ENCODE data around the gene RABL3. TPM values are rescaled to one million over a fixed set of nuclear protein-coding genes. Genes with fewer than 3 reads are reported as not detected.
A peak's percentile ranks its signal among the peaks of the same experiment; 100 is the strongest.

RABL3 gene
- total and polyA plus RNA-seq, 8 donors: 2.1 to 14.8 (median 7.9) TPM

DNA sequence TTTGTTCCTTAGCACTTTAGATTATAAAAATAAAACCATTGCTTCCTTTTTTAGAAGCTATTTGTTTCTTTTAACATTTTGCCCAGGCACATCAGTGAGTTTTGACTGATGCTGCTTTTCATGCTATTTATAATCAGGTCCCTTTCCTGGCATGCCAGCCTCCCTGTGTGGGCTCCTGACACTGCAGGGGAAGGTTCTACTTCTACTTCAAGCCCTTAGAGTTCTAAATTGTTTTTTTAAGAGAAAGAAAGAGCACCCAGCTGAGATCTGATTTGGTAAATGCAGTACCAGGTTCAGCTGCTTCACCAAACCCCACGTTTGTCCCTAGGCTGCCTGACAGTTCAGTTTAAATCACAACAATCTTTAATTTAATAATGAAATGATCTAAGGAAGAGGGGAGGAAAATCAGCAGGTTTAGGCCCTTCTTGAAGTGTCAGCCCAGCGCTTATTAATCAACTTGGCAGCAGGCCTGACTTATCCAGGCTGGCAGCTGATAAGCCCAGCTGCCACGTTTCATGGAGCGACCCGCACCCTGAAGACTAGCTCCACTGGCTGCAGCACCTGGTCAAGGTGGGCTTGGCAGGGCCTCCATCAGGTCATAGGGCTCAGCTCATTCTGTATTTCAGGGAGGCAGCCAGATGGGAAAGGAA, 89.3 kb downstream of the RABL3 start:
- DNase-seq: peak in 5 of 6 donors; percentile 14 to 43 (median 23)

DNA sequence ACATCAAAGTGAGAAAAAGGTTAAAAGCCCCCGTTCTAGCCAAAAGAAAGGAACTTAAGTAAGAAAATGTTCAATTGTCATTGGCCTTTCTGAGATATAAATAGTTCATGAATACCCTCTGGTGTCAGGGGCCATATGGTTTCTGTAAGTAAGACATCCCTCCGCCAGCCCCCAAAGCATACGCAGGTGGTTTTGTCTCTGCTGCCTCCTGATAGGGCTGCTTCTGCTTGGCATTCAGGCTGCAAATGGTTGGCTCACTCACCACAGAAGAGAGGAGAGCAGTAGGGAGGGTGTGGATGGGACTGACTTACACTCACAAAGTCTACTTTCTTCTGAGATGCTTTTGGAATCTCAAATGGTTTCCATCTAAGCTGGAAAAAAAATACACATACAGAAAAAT, 90.0 kb downstream of the RABL3 start:
- intact Hi-C loops (cut with DNase I): no loop called here
- no peaks in the 10 kb centered on the region for H3K27me3 ChIP-seq
- TF ChIP-seq, protein P1, sequence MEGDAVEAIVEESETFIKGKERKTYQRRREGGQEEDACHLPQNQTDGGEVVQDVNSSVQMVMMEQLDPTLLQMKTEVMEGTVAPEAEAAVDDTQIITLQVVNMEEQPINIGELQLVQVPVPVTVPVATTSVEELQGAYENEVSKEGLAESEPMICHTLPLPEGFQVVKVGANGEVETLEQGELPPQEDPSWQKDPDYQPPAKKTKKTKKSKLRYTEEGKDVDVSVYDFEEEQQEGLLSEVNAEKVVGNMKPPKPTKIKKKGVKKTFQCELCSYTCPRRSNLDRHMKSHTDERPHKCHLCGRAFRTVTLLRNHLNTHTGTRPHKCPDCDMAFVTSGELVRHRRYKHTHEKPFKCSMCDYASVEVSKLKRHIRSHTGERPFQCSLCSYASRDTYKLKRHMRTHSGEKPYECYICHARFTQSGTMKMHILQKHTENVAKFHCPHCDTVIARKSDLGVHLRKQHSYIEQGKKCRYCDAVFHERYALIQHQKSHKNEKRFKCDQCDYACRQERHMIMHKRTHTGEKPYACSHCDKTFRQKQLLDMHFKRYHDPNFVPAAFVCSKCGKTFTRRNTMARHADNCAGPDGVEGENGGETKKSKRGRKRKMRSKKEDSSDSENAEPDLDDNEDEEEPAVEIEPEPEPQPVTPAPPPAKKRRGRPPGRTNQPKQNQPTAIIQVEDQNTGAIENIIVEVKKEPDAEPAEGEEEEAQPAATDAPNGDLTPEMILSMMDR (IDR thresholded peaks at IDR 0.05): no peak
- FAIRE-seq (no peak), ATAC-seq (no peak), DNase-seq (no peak)
- H3K4me3 ChIP-seq: no peak overlapping the region
- peaks cover 0 to 12% (median 0%) of the 10 kb centered on the region in 3 donors for H3K36me3 ChIP-seq
- H3K27ac ChIP-seq: no peak overlapping the region
- no peaks in the 10 kb centered on the region for H3K9me3 ChIP-seq
- WGBS, 2 donors: 90 to 91% methylated on average over 3 of the region's 3 CpGs
- peaks cover 0 to 3% (median 0%) of the 10 kb centered on the region in 3 donors for H3K4me1 ChIP-seq

More for the DNA sequence above, 89.3 kb downstream of the RABL3 start:
- 24 to 26% methylated on average over 5 of the region's 5 CpGs for WGBS, 2 donors
- intact Hi-C loops (cut with DNase I): no loop called here
- no peak for FAIRE-seq
- TF ChIP-seq, protein P1 (IDR thresholded peaks at IDR 0.05): no peak
- H3K4me3 ChIP-seq: no peak overlapping the region
- H3K27me3 ChIP-seq: no peaks in the 10 kb centered on the region
- H3K36me3 ChIP-seq: peaks cover 0 to 7% (median 0%) of the 10 kb centered on the region in 3 donors
- H3K9me3 ChIP-seq: no peaks in the 10 kb centered on the region
- ATAC-seq: peak; percentile 43 to 72 (median 56)
- H3K27ac ChIP-seq: no peak overlapping the region
- peaks cover 0 to 3% (median 0%) of the 10 kb centered on the region in 3 donors for H3K4me1 ChIP-seq

DNA sequence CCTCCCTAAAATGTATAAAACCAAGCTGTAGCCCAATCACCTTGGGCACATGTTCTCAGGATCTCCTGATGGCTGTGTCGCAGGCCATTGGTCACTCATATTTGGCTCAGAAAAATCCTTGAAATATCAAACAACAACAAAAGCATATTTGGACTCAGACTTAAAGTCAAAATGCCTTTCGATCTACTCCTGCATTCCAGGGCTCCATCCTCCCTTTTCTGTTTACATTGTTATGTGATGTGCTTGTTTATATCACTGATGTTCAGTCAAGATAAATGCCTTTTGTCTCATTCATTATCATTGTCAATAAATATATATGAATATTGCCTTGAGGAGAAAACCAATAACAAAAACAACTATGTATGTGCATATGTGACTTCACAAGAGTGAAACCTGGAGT, 92.0 kb downstream of the RABL3 start:
- H3K4me1 ChIP-seq: peaks cover 0 to 3% (median 0%) of the 10 kb centered on the region in 3 donors
- no peak for ATAC-seq
- no peak for FAIRE-seq
- peaks cover 0 to 28% (median 0%) of the 10 kb centered on the region in 3 donors for H3K36me3 ChIP-seq
- no peak overlapping the region for H3K4me3 ChIP-seq
- no peak overlapping the region for H3K27ac ChIP-seq
- 78 to 81% methylated on average over 2 of the region's 2 CpGs for WGBS, 2 donors
- no peak for DNase-seq
- intact Hi-C loops (cut with DNase I): no loop called here
- no peaks in the 10 kb centered on the region for H3K27me3 ChIP-seq
- H3K9me3 ChIP-seq: no peaks in the 10 kb centered on the region
- TF ChIP-seq, protein P1 (IDR thresholded peaks at IDR 0.05): no peak

DNA sequence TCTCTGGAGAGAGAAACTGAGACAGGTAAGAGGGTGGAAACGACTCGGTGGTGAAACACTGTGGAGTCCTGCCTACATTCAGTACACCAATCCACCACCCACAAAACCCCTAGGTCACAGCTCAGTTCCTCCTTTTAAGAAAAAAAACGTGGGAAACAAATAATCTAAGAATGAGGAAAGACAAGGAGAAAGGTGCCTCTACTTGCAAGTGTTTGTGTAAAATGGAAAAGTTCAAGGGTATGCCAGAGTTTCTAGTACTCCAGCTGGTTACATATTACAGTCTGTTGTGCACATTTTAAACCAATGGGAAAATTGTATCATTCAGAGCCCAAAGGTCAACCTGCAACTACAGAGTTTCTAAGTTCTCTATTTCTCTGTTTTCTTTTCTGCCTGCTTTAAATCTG, 92.5 kb downstream of the RABL3 start:
- ATAC-seq (peak in 1 of 4 donors; percentile 55), DNase-seq (no peak), FAIRE-seq (no peak)
- Histone ChIP-seq H3K9me3 (no peaks in the 10 kb centered on the region), H3K27me3 (no peaks in the 10 kb centered on the region), H3K4me3 (no peak overlapping the region), H3K4me1 (peaks cover 0 to 3% (median 0%) of the 10 kb centered on the region in 3 donors), H3K36me3 (peaks cover 0 to 28% (median 0%) of the 10 kb centered on the region in 3 donors), H3K27ac (no peak overlapping the region)
- 64 to 66% methylated on average over 3 of the region's 3 CpGs for WGBS, 2 donors
- intact Hi-C loops (cut with DNase I): no loop called here
- TF ChIP-seq, protein P1 (IDR thresholded peaks at IDR 0.05): no peak

DNA sequence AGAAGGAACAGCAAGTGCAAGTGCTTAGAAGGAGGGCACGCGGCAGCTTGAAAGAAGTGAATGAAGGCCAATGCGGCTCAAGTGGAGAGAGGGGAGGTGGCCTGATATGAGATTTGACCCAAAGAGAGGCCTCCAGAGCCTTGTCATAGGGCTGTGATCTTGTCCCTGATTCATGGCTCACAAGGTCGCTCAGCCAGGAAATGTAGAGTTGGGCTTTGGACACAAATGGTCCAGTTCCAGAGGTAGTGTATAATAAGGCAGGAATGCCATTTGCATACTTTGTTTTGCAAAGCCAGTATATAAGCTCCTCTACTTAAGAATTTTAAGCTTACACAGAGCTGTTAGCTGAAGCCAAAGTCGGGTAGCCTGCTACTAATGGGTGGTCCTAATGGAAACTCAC, 94.0 kb downstream of the RABL3 start:
- TF ChIP-seq, protein P1 (IDR thresholded peaks at IDR 0.05): no peak
- FAIRE-seq (no peak), ATAC-seq (no peak), DNase-seq (no peak)
- no peaks in the 10 kb centered on the region for H3K27me3 ChIP-seq
- peaks cover 0 to 3% (median 0%) of the 10 kb centered on the region in 3 donors for H3K4me1 ChIP-seq
- H3K9me3 ChIP-seq: no peaks in the 10 kb centered on the region
- peaks cover 0 to 34% (median 0%) of the 10 kb centered on the region in 3 donors for H3K36me3 ChIP-seq
- H3K4me3 ChIP-seq: no peak overlapping the region
- intact Hi-C loops (cut with DNase I): no loop called here
- no peak overlapping the region for H3K27ac ChIP-seq
- 91 to 92% methylated on average over 5 of the region's 5 CpGs for WGBS, 2 donors

All from pancreas (tissue), 10 donors.